ENCODE results near the gene CYP3A5.
"Not testable (repeated sequence)": the region's sequence is repeated elsewhere in the genome, so short reads cannot be mapped to it uniquely, and the experiment has no call there.

CYP3A5 gene

DNA sequence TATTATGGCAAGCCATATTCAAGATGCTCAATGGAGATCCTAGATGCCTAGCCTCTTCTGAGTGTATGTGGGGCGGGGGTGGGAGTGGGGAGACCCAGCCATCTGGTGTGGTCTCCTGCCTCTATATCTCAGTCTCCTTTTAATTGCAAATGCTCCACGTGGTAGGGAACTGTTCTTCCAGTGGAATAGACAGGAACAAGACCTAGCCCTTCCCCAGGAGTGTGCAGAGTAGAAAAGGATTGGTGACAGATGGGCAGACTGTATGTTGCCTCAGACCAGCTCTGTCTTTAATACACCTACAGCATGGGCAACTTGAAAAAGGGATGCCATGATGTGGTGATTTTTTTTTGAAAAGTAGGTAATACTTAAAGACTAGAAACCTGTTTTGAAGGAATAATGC is 12.6 kb downstream of the CYP3A5 start:
- no peak overlapping the region for H3K4me3 ChIP-seq (ENCODE audit: low read depth, low read length)
- TF ChIP-seq, protein P1, sequence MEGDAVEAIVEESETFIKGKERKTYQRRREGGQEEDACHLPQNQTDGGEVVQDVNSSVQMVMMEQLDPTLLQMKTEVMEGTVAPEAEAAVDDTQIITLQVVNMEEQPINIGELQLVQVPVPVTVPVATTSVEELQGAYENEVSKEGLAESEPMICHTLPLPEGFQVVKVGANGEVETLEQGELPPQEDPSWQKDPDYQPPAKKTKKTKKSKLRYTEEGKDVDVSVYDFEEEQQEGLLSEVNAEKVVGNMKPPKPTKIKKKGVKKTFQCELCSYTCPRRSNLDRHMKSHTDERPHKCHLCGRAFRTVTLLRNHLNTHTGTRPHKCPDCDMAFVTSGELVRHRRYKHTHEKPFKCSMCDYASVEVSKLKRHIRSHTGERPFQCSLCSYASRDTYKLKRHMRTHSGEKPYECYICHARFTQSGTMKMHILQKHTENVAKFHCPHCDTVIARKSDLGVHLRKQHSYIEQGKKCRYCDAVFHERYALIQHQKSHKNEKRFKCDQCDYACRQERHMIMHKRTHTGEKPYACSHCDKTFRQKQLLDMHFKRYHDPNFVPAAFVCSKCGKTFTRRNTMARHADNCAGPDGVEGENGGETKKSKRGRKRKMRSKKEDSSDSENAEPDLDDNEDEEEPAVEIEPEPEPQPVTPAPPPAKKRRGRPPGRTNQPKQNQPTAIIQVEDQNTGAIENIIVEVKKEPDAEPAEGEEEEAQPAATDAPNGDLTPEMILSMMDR (IDR thresholded peaks at IDR 0.05; ENCODE audit: insufficient read depth, low read depth, low read length, missing control alignments), result no peak

DNA sequence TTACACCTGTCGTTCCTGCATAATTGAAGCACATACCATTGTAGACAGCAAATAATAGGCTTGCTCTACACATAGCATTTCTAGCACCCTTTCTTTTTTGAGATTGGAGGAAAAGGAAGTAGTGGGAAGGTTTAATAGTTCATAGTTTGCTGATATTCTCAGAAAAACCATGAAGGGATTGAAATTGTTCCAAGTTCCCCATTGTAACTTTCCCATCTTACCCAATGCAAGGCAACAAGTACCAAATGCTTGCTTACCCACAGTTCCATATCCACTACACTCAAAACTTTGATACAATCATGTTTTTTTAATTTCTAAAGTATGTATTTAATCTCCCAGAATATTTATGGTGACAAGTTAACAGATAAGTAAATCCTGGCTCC is 13.8 kb downstream of the CYP3A5 start:
- DNase-seq (ENCODE audit: low read depth), result no peak
- H3K4me3 ChIP-seq (ENCODE audit: low read depth, low read length), result no peak overlapping the region
- TF ChIP-seq, protein P1 (IDR thresholded peaks at IDR 0.05; ENCODE audit: insufficient read depth, low read depth, low read length, missing control alignments), result no peak

More for the DNA sequence above, 12.6 kb downstream of the CYP3A5 start:
- no peak for DNase-seq (ENCODE audit: low read depth)

DNA sequence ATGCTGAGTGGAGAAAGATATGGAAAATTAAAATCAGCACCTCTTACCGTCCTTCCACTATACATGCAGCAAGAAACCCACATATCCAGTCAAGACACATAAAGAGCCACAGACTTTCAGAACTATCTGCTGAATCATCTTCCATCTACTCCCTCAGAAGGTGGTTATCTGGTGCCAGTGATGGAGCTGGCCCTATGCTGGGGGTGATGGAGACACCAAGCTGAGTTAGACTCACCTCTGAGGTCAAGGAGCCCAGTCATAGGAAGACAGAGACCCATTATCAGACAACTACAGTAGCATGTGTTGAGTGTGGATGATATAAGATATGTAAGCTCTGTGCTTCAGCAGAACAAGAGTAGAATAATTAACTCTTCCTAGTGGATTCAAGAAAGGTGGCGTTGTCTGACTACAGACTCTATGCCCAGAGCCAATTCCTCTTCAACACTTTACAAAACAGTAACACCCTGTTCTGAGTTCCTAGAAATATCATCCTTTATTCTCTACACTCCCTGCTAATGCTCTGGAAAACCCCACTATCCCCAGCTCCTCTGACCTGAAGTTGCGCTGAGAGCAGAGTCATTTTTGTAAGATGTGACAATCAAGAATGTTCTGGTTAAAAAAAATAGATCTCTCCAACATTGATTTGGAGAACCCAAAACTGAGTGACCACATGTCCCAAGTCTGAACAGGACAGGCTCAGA is 14.3 kb downstream of the CYP3A5 start:
- H3K4me3 ChIP-seq (ENCODE audit: low read depth, low read length), result no peak overlapping the region
- DNase-seq (ENCODE audit: low read depth), result no peak
- TF ChIP-seq, protein P1 (IDR thresholded peaks at IDR 0.05; ENCODE audit: insufficient read depth, low read depth, low read length, missing control alignments), result no peak

- H3K4me3 ChIP-seq (ENCODE audit: low read depth, low read length); DNase-seq (ENCODE audit: low read depth): not testable (repeated sequence)
These were observed 21.9 kb downstream of the CYP3A5 start for GRCh38 chr7:99657879-99658278.

DNA sequence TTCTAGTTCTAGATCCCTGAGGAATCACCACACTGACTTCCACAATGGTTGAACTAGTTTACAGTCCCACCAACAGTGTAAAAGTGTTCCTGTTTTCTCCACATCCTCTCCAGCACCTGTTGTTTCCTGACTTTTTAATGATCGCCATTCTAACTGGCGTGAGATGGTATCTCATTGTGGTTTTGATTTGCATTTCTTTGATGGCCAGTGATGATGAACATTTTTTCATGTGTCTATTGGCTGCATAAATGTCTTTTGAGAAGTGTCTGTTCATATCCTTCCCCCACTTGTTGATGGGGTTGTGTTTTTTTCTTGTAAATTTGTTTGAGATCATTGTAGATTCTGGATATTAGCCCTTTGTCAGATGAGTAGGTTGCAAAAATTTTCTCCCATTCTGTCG is 25.2 kb downstream of the CYP3A5 start:
- H3K4me3 ChIP-seq (ENCODE audit: low read depth, low read length), result not testable (repeated sequence)

DNA sequence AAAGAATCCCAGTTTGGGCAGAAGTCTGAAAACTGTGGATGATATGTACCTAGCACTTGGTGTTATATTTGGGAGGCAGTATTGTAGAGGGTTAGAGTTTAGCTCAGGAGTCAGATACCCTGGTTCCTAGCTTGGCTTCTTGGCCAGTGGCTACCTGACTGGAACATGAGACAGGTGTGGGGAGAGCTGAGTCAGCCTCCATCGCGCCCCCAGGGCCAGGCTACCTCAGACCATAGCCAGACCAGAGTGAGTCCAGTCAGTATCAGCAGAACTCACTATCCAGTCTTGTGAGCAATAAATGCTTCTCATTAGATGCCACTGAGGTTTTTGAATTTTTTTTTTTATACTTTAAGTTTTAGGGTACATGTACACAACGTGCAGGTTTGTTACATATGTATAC is 26.0 kb downstream of the CYP3A5 start:
- TF ChIP-seq, protein P1 (IDR thresholded peaks at IDR 0.05; ENCODE audit: insufficient read depth, low read depth, low read length, missing control alignments), result no peak
- no peak overlapping the region for H3K4me3 ChIP-seq (ENCODE audit: low read depth, low read length)
- DNase-seq (ENCODE audit: low read depth), result no peak

More for the DNA sequence above, 25.2 kb downstream of the CYP3A5 start:
- DNase-seq (ENCODE audit: low read depth), result not testable (repeated sequence)

DNA sequence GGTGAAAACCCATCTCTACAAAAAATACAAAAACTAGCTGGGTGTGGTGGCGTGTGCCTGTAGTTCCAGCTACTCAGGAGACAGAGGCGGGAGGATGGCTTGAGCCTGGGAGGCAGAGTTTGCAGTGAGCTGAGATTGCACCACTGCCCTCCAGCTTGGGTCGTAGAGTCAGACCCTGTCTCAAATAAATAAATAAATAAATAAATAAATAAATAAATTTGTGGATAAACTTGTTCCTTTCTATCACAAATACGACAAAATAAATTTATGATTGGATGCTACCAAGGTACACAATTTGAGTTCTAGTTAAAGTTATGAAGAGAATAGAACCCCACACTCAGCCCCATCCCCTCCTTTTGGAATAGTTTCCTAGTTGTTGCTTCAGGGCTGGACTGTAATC is 26.5 kb downstream of the CYP3A5 start:
- not testable (repeated sequence) for DNase-seq (ENCODE audit: low read depth); H3K4me3 ChIP-seq (ENCODE audit: low read depth, low read length)

DNA sequence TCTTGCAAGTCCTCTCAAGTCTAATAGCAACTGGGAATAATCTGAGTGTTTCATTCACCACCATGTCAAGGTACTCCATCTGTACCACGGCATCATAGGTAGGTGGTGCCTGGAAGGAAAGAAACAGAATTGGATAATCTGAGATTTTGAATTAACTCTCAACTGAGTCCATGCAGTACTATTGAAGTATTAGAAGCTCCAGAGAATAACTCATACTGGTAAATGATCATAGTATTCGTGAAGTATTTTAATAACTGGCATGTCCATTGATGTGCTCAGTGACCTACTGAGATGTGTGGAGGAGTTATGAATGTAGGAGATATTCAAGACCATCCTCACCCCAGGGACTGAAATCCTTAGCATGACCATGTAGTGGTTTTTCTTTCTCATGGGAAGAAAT is 27.1 kb downstream of the CYP3A5 start:
- TF ChIP-seq, protein P1 (IDR thresholded peaks at IDR 0.05; ENCODE audit: insufficient read depth, low read depth, low read length, missing control alignments), result no peak
- no peak for DNase-seq (ENCODE audit: low read depth)
- no peak overlapping the region for H3K4me3 ChIP-seq (ENCODE audit: low read depth, low read length)
